Prostate gland (tissue), 2 donors: Measurements from ENCODE around the gene RNH1. TPM values are rescaled to one million over a fixed set of nuclear protein-coding genes. Genes with fewer than 3 reads are reported as not detected.

Source experiments
- DNase-seq: peaks from one replicate; pipeline ENCODE4 v3.0.0-alpha.2; 2019; ENCODE audit warnings: low spot score
- H3K27ac ChIP-seq, 2 donors: fragments of 200-600 bp; sonication (generic); 2 replicates each; pipeline ENCODE4 v1.5.1; 2017 to 2019
- H3K27me3 ChIP-seq: fragments of 200-600 bp; sonication (generic); replicated peaks from 2 replicates; pipeline ENCODE4 v1.5.1; 2019; ENCODE audit not compliant: insufficient read depth
- H3K36me3 ChIP-seq, 2 donors: fragments of 200-600 bp; sonication (generic); 1 replicate in 1 of 2; 2 replicates in 1 of 2; pipeline versions ENCODE4 v1.5.1 to v1.8.1; 2017 to 2019
- H3K4me1 ChIP-seq: fragments of 200-600 bp; sonication (generic); replicated peaks from 2 replicates; pipeline ENCODE4 v1.5.1; 2019
- H3K4me3 ChIP-seq, 2 donors: fragments of 200-600 bp; sonication (generic); 2 replicates each; pipeline ENCODE4 v1.5.1; 2017 to 2019
- H3K9me3 ChIP-seq: fragments of 200-600 bp; sonication (generic); 2 replicates; pipeline ENCODE4 v1.5.1; 2017
- CTCF ChIP-seq, 4 experiments: fragments of 200-600 bp in 2 of 4; fragments of 450-650 bp in 2 of 4; sonication (generic) in 2 of 4; IDR thresholded peaks; 1 replicate in 3 of 4; 2 replicates in 1 of 4; pipeline ENCODE4 v1.5.1; 2016 to 2019; ENCODE audit warnings: antibody characterized with exemption in 4 of 4, mild to moderate bottlenecking in 2 of 4, moderate library complexity in 2 of 4
- POLR2A ChIP-seq: fragments of 450-650 bp; IDR thresholded peaks from one replicate; pipeline ENCODE4 v1.6.1; 2016; ENCODE audit warnings: antibody characterized with exemption, mild to moderate bottlenecking
- POLR2AphosphoS5 ChIP-seq: sonication (generic); formaldehyde crosslinking; IDR thresholded peaks from one replicate; pipeline ENCODE4 v1.6.1; 2017; ENCODE audit warnings: antibody characterized with exemption
- WGBS: methylation state at CpG from one replicate; pipeline ENCODE4 v1.1.5; 2018; 5-methylcytosine and 5-hydroxymethylcytosine counted together
- intact Hi-C: fragments of 100-400 bp; cut with DNase I; formaldehyde crosslinking; loops from one replicate; pipeline ENCODE4 v1.14.2; 2022
- total RNA-seq, 2 donors: library from RNA; depleted of rRNA; stranded (reverse); fragments of >200 nt; gene quantifications; one replicate each; pipeline ENCODE4 v1.1.0, GENCODE V29; 2016

RNH1 gene
- total RNA-seq, 2 donors from 2014 or later = 221 to 272 TPM

GRCh38 chr11:550021-550745, 43.1 kb upstream of the RNH1 start:
- no peak overlapping the region for H3K27ac ChIP-seq
- TF ChIP-seq POLR2AphosphoS5 = no peak
- no peak for TF ChIP-seq POLR2A
- TF ChIP-seq CTCF (IDR thresholded peaks at IDR 0.05) = no peak
- H3K36me3 ChIP-seq = no peaks in the 10 kb centered on the region
- no peak for DNase-seq
- H3K27me3 ChIP-seq = no peaks in the 10 kb centered on the region
- H3K9me3 ChIP-seq = no peaks in the 10 kb centered on the region
- WGBS = 93% methylated on average over 25 of the region's 25 CpGs
- intact Hi-C loops = no loop called here
- H3K4me1 ChIP-seq = peaks cover 8% of the 10 kb centered on the region
- no peak overlapping the region for H3K4me3 ChIP-seq

- intact Hi-C loops = no loop called here
- Histone ChIP-seq H3K27me3 (no peaks in the 10 kb centered on the region), H3K27ac (no peak overlapping the region), H3K9me3 (no peaks in the 10 kb centered on the region), H3K4me1 (no peaks in the 10 kb centered on the region), H3K36me3 (no peaks in the 10 kb centered on the region), H3K4me3 (no peak overlapping the region)
- WGBS = 84% methylated on average over 30 of the region's 32 CpGs
- DNase-seq = no peak
- TF ChIP-seq POLR2AphosphoS5 (no peak), POLR2A (no peak), CTCF (IDR thresholded peaks at IDR 0.05) (no peak)
Observed at GRCh38 chr11:548700-549603, 41.9 kb upstream of the RNH1 start.

GRCh38 chr11:545171-545570, 38.1 kb upstream of the RNH1 start:
- Histone ChIP-seq H3K9me3 (no peaks in the 10 kb centered on the region), H3K4me1 (no peaks in the 10 kb centered on the region), H3K27ac (no peak overlapping the region), H3K36me3 (no peaks in the 10 kb centered on the region), H3K4me3 (no peak overlapping the region), H3K27me3 (no peaks in the 10 kb centered on the region)
- DNase-seq = no peak
- no peak for TF ChIP-seq POLR2AphosphoS5
- intact Hi-C loops = no loop called here
- 85% methylated on average over 11 of the region's 11 CpGs for WGBS

- Histone ChIP-seq H3K27ac (no peak overlapping the region), H3K4me3 (no peak overlapping the region), H3K4me1 (no peaks in the 10 kb centered on the region), H3K9me3 (no peaks in the 10 kb centered on the region), H3K36me3 (no peaks in the 10 kb centered on the region), H3K27me3 (no peaks in the 10 kb centered on the region)
- WGBS = 96% methylated on average over 5 of the region's 5 CpGs
- intact Hi-C loops = no loop called here
- TF ChIP-seq POLR2A = no peak
- no peak for TF ChIP-seq CTCF (IDR thresholded peaks at IDR 0.05)
- no peak for TF ChIP-seq POLR2AphosphoS5
- DNase-seq = no peak
Observed at GRCh38 chr11:544817-545166, 37.8 kb upstream of the RNH1 start.

DNA sequence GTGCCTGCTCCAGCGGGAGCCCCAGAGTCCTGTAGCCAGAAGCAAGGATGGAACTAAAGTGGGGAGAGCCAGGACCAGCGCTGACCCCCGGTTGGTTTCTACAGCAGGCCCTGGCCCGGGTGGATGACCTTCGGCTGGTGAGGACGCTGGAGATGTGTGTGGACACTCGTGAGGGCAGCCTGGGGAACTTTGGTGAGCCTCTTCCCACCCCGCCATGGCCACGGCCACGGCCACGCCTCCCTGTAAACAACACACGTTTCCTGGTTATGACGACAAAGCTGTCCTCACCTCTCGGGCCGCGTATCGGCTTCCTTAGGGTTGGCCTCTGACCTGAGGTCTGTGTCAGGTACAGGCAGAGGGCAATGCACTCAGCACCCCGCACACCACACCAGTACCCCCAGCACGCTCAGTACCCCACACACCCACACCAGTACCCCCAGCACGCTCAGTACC, 34.4 kb upstream of the RNH1 start:
- H3K4me1 ChIP-seq = peaks cover 14% of the 10 kb centered on the region
- no peaks in the 10 kb centered on the region for H3K36me3 ChIP-seq
- intact Hi-C loops = no loop called here
- 84% methylated on average over 7 of the region's 20 CpGs for WGBS
- no peak overlapping the region for H3K27ac ChIP-seq
- H3K9me3 ChIP-seq = no peaks in the 10 kb centered on the region
- H3K4me3 ChIP-seq = no peak overlapping the region
- no peak for DNase-seq
- TF ChIP-seq POLR2AphosphoS5 (no peak), CTCF (IDR thresholded peaks at IDR 0.05) (no peak), POLR2A (no peak)
- H3K27me3 ChIP-seq = no peaks in the 10 kb centered on the region
